Lower leg skin (tissue), 4 donors: ENCODE data around the gene LIX1. TPM values are rescaled to one million over a fixed set of nuclear protein-coding genes. Genes with fewer than 3 reads are reported as not detected.

ENCODE experiments used
- DNase-seq, 2 donors: peaks; one replicate each; pipeline ENCODE4 v3.0.0-alpha.2; 2019; ENCODE audit warnings: low spot score in 2 of 2
- H3K4me3 ChIP-seq: fragments of 200-600 bp; sonication (generic); 2 replicates; pipeline ENCODE4 v1.5.1; 2017; ENCODE audit warnings: mild to moderate bottlenecking, low read depth; ENCODE audit not compliant: poor library complexity, severe bottlenecking
- CTCF ChIP-seq, 3 donors: fragments of 450-650 bp; IDR thresholded peaks; one replicate each; pipeline ENCODE4 v1.5.1; 2016; ENCODE audit warnings: antibody characterized with exemption in 3 of 3, mild to moderate bottlenecking in 3 of 3, moderate library complexity in 2 of 3
- POLR2A ChIP-seq, 2 donors: fragments of 450-650 bp; IDR thresholded peaks; one replicate each; pipeline ENCODE4 v1.6.1; 2016 to 2017; ENCODE audit warnings: antibody characterized with exemption in 2 of 2, mild to moderate bottlenecking in 1 of 2, moderate library complexity in 1 of 2
- WGBS, 2 donors: methylation state at CpG; one replicate each; pipeline ENCODE4 v1.1.5; 2018; 5-methylcytosine and 5-hydroxymethylcytosine counted together
- intact Hi-C: fragments of 100-400 bp; cut with DNase I; formaldehyde crosslinking; loops from one replicate; pipeline ENCODE4 v1.15.0; 2023; ENCODE audit warnings: low total_unique reads
- total RNA-seq, 4 donors: library from RNA; depleted of rRNA; stranded (reverse); fragments of >200 nt; gene quantifications; one replicate each; pipeline ENCODE4 v1.1.0, GENCODE V29; 2016

The LIX1 gene
- total RNA-seq, 4 donors from 2014 or later, result 0.19 TPM; not detected in 3

- no peak for TF ChIP-seq CTCF (IDR thresholded peaks at IDR 0.05)
- TF ChIP-seq POLR2A (IDR thresholded peaks at IDR 0.05), result no peak
- 80 to 82% methylated on average over 7 of the region's 7 CpGs for WGBS, 2 donors
- intact Hi-C loops, result no loop called here
- no peak overlapping the region for H3K4me3 ChIP-seq
- no peak for DNase-seq
These were observed 93.2 kb downstream of the LIX1 start for GRCh38 chr5:97049175-97049574.

GRCh38 chr5:97047076-97047475, 95.3 kb downstream of the LIX1 start:
- intact Hi-C loops, result no loop called here
- H3K4me3 ChIP-seq, result no peak overlapping the region
- 77 to 87% methylated on average over 1 of the region's 1 CpG for WGBS, 2 donors
- TF ChIP-seq POLR2A (IDR thresholded peaks at IDR 0.05) (no peak), CTCF (IDR thresholded peaks at IDR 0.05) (no peak)
- DNase-seq, result no peak

- TF ChIP-seq POLR2A (IDR thresholded peaks at IDR 0.05), result no peak
- no peak for TF ChIP-seq CTCF (IDR thresholded peaks at IDR 0.05)
- intact Hi-C loops, result no loop called here
- DNase-seq, result no peak
- no peak overlapping the region for H3K4me3 ChIP-seq
- WGBS, 2 donors, result 79% methylated on average over 7 of the region's 7 CpGs
These were observed 96.0 kb downstream of the LIX1 start for GRCh38 chr5:97046270-97046982.

- WGBS, 2 donors, result 73 to 78% methylated on average over 2 of the region's 2 CpGs
These were observed 98.4 kb downstream of the LIX1 start for GRCh38 chr5:97044052-97044451.

GRCh38 chr5:97043511-97043910, 98.9 kb downstream of the LIX1 start:
- no peak for DNase-seq
- WGBS, 2 donors, result 71 to 83% methylated on average over 3 of the region's 3 CpGs
- no peak overlapping the region for H3K4me3 ChIP-seq
- intact Hi-C loops, result no loop called here
- TF ChIP-seq CTCF (IDR thresholded peaks at IDR 0.05), result no peak
- TF ChIP-seq POLR2A (IDR thresholded peaks at IDR 0.05), result no peak

More at GRCh38 chr5:97044052-97044451, 98.4 kb downstream of the LIX1 start:
- no peak overlapping the region for H3K4me3 ChIP-seq
- TF ChIP-seq CTCF (IDR thresholded peaks at IDR 0.05) (no peak), POLR2A (IDR thresholded peaks at IDR 0.05) (no peak)
- DNase-seq, result no peak
- intact Hi-C loops, result no loop called here

GRCh38 chr5:97042996-97043395, 99.4 kb downstream of the LIX1 start:
- WGBS, 2 donors, result 65 to 67% methylated on average over 7 of the region's 7 CpGs
- no peak overlapping the region for H3K4me3 ChIP-seq
- no peak for TF ChIP-seq CTCF (IDR thresholded peaks at IDR 0.05)
- no peak for TF ChIP-seq POLR2A (IDR thresholded peaks at IDR 0.05)
- intact Hi-C loops, result no loop called here
- no peak for DNase-seq
